Measurements from ENCODE around the gene SETBP1.

DNA sequence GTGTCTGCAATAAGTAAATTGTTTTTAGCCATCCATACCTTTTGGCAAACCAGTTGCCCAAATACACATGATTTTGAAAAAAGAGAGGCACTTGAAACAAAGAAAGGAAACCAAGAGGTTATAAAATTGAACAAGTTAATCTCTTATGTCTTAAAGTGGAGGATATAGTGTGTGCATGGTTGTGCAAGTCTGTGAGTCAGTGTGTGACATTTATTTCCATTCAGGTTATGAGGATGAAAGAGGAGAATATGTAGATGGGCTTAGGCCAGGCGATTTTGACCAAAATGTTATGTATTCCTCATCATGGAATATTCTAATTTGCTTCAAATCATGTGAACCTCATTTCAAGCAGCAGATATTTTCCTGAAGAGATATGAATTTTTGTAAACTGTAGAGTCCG is 123.3 kb downstream of the SETBP1 start:
- TF ChIP-seq, protein P1, sequence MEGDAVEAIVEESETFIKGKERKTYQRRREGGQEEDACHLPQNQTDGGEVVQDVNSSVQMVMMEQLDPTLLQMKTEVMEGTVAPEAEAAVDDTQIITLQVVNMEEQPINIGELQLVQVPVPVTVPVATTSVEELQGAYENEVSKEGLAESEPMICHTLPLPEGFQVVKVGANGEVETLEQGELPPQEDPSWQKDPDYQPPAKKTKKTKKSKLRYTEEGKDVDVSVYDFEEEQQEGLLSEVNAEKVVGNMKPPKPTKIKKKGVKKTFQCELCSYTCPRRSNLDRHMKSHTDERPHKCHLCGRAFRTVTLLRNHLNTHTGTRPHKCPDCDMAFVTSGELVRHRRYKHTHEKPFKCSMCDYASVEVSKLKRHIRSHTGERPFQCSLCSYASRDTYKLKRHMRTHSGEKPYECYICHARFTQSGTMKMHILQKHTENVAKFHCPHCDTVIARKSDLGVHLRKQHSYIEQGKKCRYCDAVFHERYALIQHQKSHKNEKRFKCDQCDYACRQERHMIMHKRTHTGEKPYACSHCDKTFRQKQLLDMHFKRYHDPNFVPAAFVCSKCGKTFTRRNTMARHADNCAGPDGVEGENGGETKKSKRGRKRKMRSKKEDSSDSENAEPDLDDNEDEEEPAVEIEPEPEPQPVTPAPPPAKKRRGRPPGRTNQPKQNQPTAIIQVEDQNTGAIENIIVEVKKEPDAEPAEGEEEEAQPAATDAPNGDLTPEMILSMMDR (IDR thresholded peaks at IDR 0.05 in 2 of 3, conservative IDR thresholded peaks at IDR 0.05 in 1 of 3; ENCODE audit: borderline replicate concordance in 1 of 3, insufficient read depth in 1 of 3, low read depth in 2 of 3, low read length in 2 of 3) = no peak
- TF ChIP-seq FOSL1 (IDR thresholded peaks at IDR 0.05; ENCODE audit: low read depth) (no peak), EZH2 (IDR thresholded peaks at IDR 0.05) (no peak), POLR2AphosphoS5 (IDR thresholded peaks at IDR 0.05; ENCODE audit: low read depth, low read length) (no peak)
- TF ChIP-seq, protein P2, sequence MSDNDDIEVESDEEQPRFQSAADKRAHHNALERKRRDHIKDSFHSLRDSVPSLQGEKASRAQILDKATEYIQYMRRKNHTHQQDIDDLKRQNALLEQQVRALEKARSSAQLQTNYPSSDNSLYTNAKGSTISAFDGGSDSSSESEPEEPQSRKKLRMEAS (IDR thresholded peaks at IDR 0.05) = no peak
- TF ChIP-seq, protein P3, sequence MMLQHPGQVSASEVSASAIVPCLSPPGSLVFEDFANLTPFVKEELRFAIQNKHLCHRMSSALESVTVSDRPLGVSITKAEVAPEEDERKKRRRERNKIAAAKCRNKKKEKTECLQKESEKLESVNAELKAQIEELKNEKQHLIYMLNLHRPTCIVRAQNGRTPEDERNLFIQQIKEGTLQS (IDR thresholded peaks at IDR 0.05) = no peak
